Liver (tissue), 2 donors: Measurements from ENCODE around the gene ANXA6.

ENCODE experiments used
- HNF4G ChIP-seq: IDR thresholded peaks from 2 replicates; pipeline ENCODE4 v1.6.1; 2016; ENCODE audit warnings: antibody characterized with exemption
- RAD21 ChIP-seq, 2 donors: IDR thresholded peaks; 2 replicates each; pipeline ENCODE4 v1.6.1; 2016; ENCODE audit warnings: antibody characterized with exemption in 2 of 2, mild to moderate bottlenecking in 2 of 2
- SP1 ChIP-seq: IDR thresholded peaks from 2 replicates; pipeline ENCODE4 v1.6.1; 2018; ENCODE audit warnings: antibody characterized with exemption, mild to moderate bottlenecking
- donor health status: healthy.

DNA sequence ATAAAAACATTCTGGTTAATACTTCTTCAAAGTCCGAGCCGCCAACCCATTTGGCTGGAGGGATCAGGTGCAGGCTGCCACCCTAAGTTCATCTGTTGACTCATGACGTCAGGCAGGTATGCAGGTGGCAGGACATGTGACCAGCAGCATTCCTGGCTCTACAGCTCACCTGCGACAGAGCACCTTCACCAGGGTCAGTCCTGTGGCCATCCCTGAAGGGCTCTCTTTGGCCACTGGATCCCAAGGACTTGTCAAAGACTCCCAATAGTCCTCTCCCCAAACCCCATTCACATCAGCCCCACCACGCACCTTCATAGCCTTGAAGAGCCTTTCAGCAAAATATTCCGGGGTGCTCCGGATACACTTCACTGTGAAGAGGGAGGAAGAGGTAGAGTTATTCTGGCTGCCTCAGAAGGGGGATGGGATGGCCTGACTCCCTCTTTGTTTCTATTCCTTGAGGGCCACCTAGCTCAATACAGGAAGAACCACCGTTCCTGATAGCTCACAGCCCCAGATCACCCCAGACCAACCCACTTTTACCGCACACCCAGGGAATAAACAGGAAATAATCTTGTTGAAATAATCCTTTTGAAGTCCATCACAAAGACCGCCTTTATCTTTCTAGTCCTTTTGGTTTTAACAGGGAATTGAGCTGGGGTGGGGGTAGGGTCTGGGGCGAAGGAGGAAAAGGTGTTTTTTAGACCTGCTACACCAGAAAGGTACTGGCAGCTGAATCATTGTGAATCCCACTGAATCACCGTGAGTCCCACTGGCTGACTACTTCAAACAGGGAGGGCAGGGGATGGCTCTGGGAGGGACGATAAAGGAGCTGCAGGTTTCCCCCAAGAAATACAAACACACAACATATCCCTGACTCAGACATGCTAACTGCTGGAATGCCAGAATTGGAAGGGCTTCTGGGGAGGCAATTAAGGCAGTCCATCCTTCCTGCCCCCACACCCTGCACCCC is 26.4 kb downstream of the ANXA6 start:
- no peak for TF ChIP-seq SP1
- TF ChIP-seq RAD21 (IDR thresholded peaks at IDR 0.05) = no peak
- TF ChIP-seq HNF4G = no peak
